ENCODE results near the gene ZBTB12.

GRCh38 chr6:31861919-31862343, 40.0 kb downstream of the ZBTB12 start:
- TF ChIP-seq HDAC2 (IDR thresholded peaks at IDR 0.05; ENCODE audit: borderline replicate concordance in 1 of 2, low read depth in 2 of 2, low read length in 2 of 2) = no peak
- TF ChIP-seq CREB1 (IDR thresholded peaks at IDR 0.05) = no peak
- no peak for TF ChIP-seq SIN3A (conservative IDR thresholded peaks at IDR 0.05 in 1 of 2, IDR thresholded peaks at IDR 0.05 in 1 of 2; ENCODE audit: low read depth in 1 of 2, low read length in 2 of 2)
- TF ChIP-seq POLR2A (IDR thresholded peaks at IDR 0.05; ENCODE audit: control extremely low read depth in 1 of 2, low read depth in 2 of 2, low read length in 2 of 2) = no peak
- no peak for TF ChIP-seq NRF1 (IDR thresholded peaks at IDR 0.05; ENCODE audit: low read depth, low read length)
- no peak for TF ChIP-seq CTCF (IDR thresholded peaks at IDR 0.05; ENCODE audit: control extremely low read depth in 1 of 3, insufficient read depth in 1 of 3, low read depth in 1 of 3, low read length in 3 of 3)
- TF ChIP-seq SP1 (IDR thresholded peaks at IDR 0.05; ENCODE audit: low read depth, low read length) = no peak
- no peak for TF ChIP-seq RFX5 (IDR thresholded peaks at IDR 0.05; ENCODE audit: borderline replicate concordance, low read depth, low read length)
- no peak for TF ChIP-seq ATF3 (IDR thresholded peaks at IDR 0.05; ENCODE audit: insufficient read depth, low read depth, low read length)
- TF ChIP-seq SP2 (IDR thresholded peaks at IDR 0.05; ENCODE audit: low read length) = no peak
